ENCODE results near the gene OR1N1. TPM values are rescaled to one million over a fixed set of nuclear protein-coding genes. Genes with fewer than 3 reads are reported as not detected.

Gene OR1N1
- total and polyA plus RNA-seq, 2 donors (not counting 1 experiment from before 2014, with no cell fraction given): not detected

GRCh38 chr9:122562134-122562760 is 35.2 kb upstream of the OR1N1 start:
- no peak for DNase-seq (ENCODE audit: low read depth in 2 of 2)
- no peaks in the 10 kb centered on the region for H3K27me3 ChIP-seq (ENCODE audit: control insufficient read depth, insufficient read depth, low read length)
- H3K4me3 ChIP-seq (replicated peaks in 1 of 4; ENCODE audit: control extremely low read depth in 1 of 4, insufficient read depth in 1 of 4, low read depth in 3 of 4, low read length in 4 of 4): no peak overlapping the region
- H2AFZ ChIP-seq (ENCODE audit: low read length): no peak overlapping the region
- H3K27ac ChIP-seq (ENCODE audit: insufficient read depth, low read length): no peak overlapping the region
- no peak overlapping the region for H3K4me2 ChIP-seq (ENCODE audit: extremely low read depth, insufficient read depth, low read length)
- H3K79me2 ChIP-seq (ENCODE audit: control insufficient read depth, insufficient read depth, low read length): no peaks in the 10 kb centered on the region
- H3K9ac ChIP-seq (ENCODE audit: insufficient read depth, low read length): no peak overlapping the region
- no peaks in the 10 kb centered on the region for H3K4me1 ChIP-seq (ENCODE audit: control insufficient read depth, extremely low read depth, insufficient read depth, low read length)
- no peak for TF ChIP-seq EZH2 (IDR thresholded peaks at IDR 0.05; ENCODE audit: low read length, missing control alignments)
- no peak for TF ChIP-seq CTCF (conservative IDR thresholded peaks at IDR 0.05 in 1 of 2, IDR thresholded peaks at IDR 0.05 in 1 of 2; ENCODE audit: low read depth in 1 of 2, low read length in 2 of 2)
- H3K9me3 ChIP-seq (ENCODE audit: control insufficient read depth, insufficient read depth, low read depth, low read length): no peaks in the 10 kb centered on the region
- no peaks in the 10 kb centered on the region for H3K36me3 ChIP-seq (ENCODE audit: control insufficient read depth, insufficient read depth, low read length)
- no peaks in the 10 kb centered on the region for H4K20me1 ChIP-seq (ENCODE audit: control insufficient read depth, extremely low read depth, insufficient read depth, low read length)

- Histone ChIP-seq H3K4me3 (replicated peaks in 1 of 4; ENCODE audit: control extremely low read depth in 1 of 4, insufficient read depth in 1 of 4, low read depth in 3 of 4, low read length in 4 of 4) (no peak overlapping the region), H3K4me2 (ENCODE audit: extremely low read depth, insufficient read depth, low read length) (no peak overlapping the region), H4K20me1 (ENCODE audit: control insufficient read depth, extremely low read depth, insufficient read depth, low read length) (no peaks in the 10 kb centered on the region), H3K79me2 (ENCODE audit: control insufficient read depth, insufficient read depth, low read length) (no peaks in the 10 kb centered on the region), H3K27me3 (ENCODE audit: control insufficient read depth, insufficient read depth, low read length) (no peaks in the 10 kb centered on the region), H3K9ac (ENCODE audit: insufficient read depth, low read length) (no peak overlapping the region), H2AFZ (ENCODE audit: low read length) (no peak overlapping the region), H3K27ac (ENCODE audit: insufficient read depth, low read length) (no peak overlapping the region), H3K9me3 (ENCODE audit: control insufficient read depth, insufficient read depth, low read depth, low read length) (no peaks in the 10 kb centered on the region), H3K4me1 (ENCODE audit: control insufficient read depth, extremely low read depth, insufficient read depth, low read length) (no peaks in the 10 kb centered on the region), H3K36me3 (ENCODE audit: control insufficient read depth, insufficient read depth, low read length) (no peaks in the 10 kb centered on the region)
- DNase-seq (ENCODE audit: low read depth in 2 of 2): no peak
- no peak for TF ChIP-seq CTCF (conservative IDR thresholded peaks at IDR 0.05 in 1 of 2, IDR thresholded peaks at IDR 0.05 in 1 of 2; ENCODE audit: low read depth in 1 of 2, low read length in 2 of 2)
- no peak for TF ChIP-seq EZH2 (IDR thresholded peaks at IDR 0.05; ENCODE audit: low read length, missing control alignments)
Measured at GRCh38 chr9:122561446-122561845, 34.4 kb upstream of the OR1N1 start.

GRCh38 chr9:122552812-122553211 is 25.7 kb upstream of the OR1N1 start, which contains the start of gene OR1N2:
TSS of gene OR1N2 (plus strand) at chr9:122553112. CDS start at chr9:122553212, 100 bp downstream.
- no peaks in the 10 kb centered on the region for H3K36me3 ChIP-seq (ENCODE audit: control insufficient read depth, insufficient read depth, low read length)
- no peak within 1 kb of the TSS for H2AFZ ChIP-seq (ENCODE audit: low read length)
- no peaks in the 10 kb centered on the region for H3K79me2 ChIP-seq (ENCODE audit: control insufficient read depth, insufficient read depth, low read length)
- no peak within 1 kb of the TSS for H3K9ac ChIP-seq (ENCODE audit: insufficient read depth, low read length)
- no peaks in the 10 kb centered on the region for H4K20me1 ChIP-seq (ENCODE audit: control insufficient read depth, extremely low read depth, insufficient read depth, low read length)
- no peak for DNase-seq (ENCODE audit: low read depth in 2 of 2)
- no peak for TF ChIP-seq CTCF (conservative IDR thresholded peaks at IDR 0.05 in 1 of 2, IDR thresholded peaks at IDR 0.05 in 1 of 2; ENCODE audit: low read depth in 1 of 2, low read length in 2 of 2)
- TF ChIP-seq EZH2 (IDR thresholded peaks at IDR 0.05; ENCODE audit: low read length, missing control alignments): no peak
- H3K4me2 ChIP-seq (ENCODE audit: extremely low read depth, insufficient read depth, low read length): no peak within 1 kb of the TSS
- H3K27ac ChIP-seq (ENCODE audit: insufficient read depth, low read length): no peak within 1 kb of the TSS
- H3K27me3 ChIP-seq (ENCODE audit: control insufficient read depth, insufficient read depth, low read length): no peaks in the 10 kb centered on the region
- no peaks in the 10 kb centered on the region for H3K9me3 ChIP-seq (ENCODE audit: control insufficient read depth, insufficient read depth, low read depth, low read length)
- no peaks in the 10 kb centered on the region for H3K4me1 ChIP-seq (ENCODE audit: control insufficient read depth, extremely low read depth, insufficient read depth, low read length)
- H3K4me3 ChIP-seq (replicated peaks in 1 of 4; ENCODE audit: control extremely low read depth in 1 of 4, insufficient read depth in 1 of 4, low read depth in 3 of 4, low read length in 4 of 4): no peak within 1 kb of the TSS

Measured in fibroblast of lung (primary cell).